ENCODE data around the gene ARID4A. TPM values are rescaled to one million over a fixed set of nuclear protein-coding genes. Genes with fewer than 3 reads are reported as not detected.

Gene ARID4A
- total and polyA plus RNA-seq, 10 of the 15 experiments (the other 5 are each of a cell fraction or from before 2014, with no cell fraction given), result 5.2 to 18.9 (median 12.5) TPM

DNA sequence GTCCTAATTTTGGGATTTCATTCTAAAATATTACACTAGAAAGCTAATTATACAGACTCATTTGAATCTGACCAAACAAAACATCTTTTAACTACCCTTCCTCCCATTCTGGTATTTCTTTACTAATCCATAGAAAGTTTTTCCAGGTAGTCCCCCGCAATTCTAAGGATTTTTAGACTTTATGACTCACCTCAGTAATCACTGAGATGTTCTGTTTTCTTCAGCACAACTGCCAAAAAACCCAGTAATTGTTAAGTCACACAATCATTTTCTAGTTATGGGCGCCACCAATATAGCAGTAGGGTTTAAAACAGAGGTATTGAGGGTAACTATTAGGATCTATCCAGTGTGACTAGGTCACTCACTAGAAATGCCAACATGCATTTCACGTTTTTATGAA is 1.6 kb upstream of the ARID4A start (continued):
- TF ChIP-seq, protein P1, sequence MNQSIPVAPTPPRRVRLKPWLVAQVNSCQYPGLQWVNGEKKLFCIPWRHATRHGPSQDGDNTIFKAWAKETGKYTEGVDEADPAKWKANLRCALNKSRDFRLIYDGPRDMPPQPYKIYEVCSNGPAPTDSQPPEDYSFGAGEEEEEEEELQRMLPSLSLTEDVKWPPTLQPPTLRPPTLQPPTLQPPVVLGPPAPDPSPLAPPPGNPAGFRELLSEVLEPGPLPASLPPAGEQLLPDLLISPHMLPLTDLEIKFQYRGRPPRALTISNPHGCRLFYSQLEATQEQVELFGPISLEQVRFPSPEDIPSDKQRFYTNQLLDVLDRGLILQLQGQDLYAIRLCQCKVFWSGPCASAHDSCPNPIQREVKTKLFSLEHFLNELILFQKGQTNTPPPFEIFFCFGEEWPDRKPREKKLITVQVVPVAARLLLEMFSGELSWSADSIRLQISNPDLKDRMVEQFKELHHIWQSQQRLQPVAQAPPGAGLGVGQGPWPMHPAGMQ (IDR thresholded peaks at IDR 0.05; ENCODE audit: borderline replicate concordance), result no peak
- TF ChIP-seq, protein P2, sequence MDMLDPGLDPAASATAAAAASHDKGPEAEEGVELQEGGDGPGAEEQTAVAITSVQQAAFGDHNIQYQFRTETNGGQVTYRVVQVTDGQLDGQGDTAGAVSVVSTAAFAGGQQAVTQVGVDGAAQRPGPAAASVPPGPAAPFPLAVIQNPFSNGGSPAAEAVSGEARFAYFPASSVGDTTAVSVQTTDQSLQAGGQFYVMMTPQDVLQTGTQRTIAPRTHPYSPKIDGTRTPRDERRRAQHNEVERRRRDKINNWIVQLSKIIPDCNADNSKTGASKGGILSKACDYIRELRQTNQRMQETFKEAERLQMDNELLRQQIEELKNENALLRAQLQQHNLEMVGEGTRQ (IDR thresholded peaks at IDR 0.05; ENCODE audit: borderline replicate concordance, low read depth, low read length), result no peak
- TF ChIP-seq MYB (IDR thresholded peaks at IDR 0.05; ENCODE audit: borderline replicate concordance, low read depth, low read length), result no peak
- no peak for TF ChIP-seq MEF2A (IDR thresholded peaks at IDR 0.05; ENCODE audit: insufficient read depth, low read depth, low read length)
- no peak for TF ChIP-seq RUNX3 (IDR thresholded peaks at IDR 0.05; ENCODE audit: low read length)
- TF ChIP-seq GATAD2B (conservative IDR thresholded peaks at IDR 0.05; ENCODE audit: low read depth), result no peak
- TF ChIP-seq CHD4 (IDR thresholded peaks at IDR 0.05), result no peak
- TF ChIP-seq SPI1 (IDR thresholded peaks at IDR 0.05; ENCODE audit: borderline replicate concordance, insufficient read depth, low read depth, low read length), result no peak

DNA sequence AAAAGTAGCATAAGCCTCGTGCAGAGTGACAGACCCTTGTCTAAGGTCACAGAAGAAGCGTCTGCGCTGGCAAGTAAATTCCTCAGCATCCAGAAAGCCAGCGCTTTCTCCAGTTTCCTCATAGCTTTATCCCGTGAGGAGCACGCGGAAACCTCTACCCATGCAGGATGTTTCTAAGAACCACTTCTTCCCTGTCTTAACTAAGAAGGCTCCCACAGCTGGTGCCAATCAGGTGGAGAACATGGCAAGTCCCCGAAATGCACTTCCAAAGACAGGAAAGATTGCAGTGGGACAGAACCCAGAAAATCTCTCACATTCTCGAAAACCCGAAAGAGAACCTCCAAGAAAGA is 968 bp upstream of the ARID4A start:
- TF ChIP-seq ZNF687 (IDR thresholded peaks at IDR 0.05) (0 out of 2 replicates have a peak, but pooled peaks have one; percentile 21), SREBF1 (IDR thresholded peaks at IDR 0.05; ENCODE audit: low read length) (no peak), PKNOX1 (IDR thresholded peaks at IDR 0.05) (peak; percentile 31; the same call in 1 of the 2 replicates)
- 0% methylated on average over 8 of the region's 10 CpGs for WGBS (ENCODE audit: insufficient coverage, insufficient replicate concordance, low lambda C conversion rate, missing lambda C conversion rate)
- ChIA-PET RAD21 (ENCODE audit: unreplicated experiment) (interaction anchor here (1.0 to 2.7 kb wide), 5 partner anchors 8 to 130 kb away, joined by 4 to 17 read pairs (median 5); partner anchors contain the start of genes KIAA0586, PSMA3 and TIMM9), POLR2A (interaction anchor here (0.6 to 3.5 kb wide), 9 partner anchors 10 to 129 kb away, joined by 3 to 20 read pairs (median 8); partner anchors contain the start of genes KIAA0586, PSMA3 and TIMM9), CTCF (interaction anchor here (0.5 to 1.8 kb wide), 3 partner anchors 9 to 1969 kb away, joined by 3 to 7 read pairs (median 4); no protein-coding TSS in a partner anchor), SMC1A (ENCODE audit: uncharacterized antibody, unreplicated experiment) (interaction anchor here (1.0 to 4.6 kb wide), 6 partner anchors 8 to 130 kb away, joined by 3 to 35 read pairs (median 8); partner anchors contain the start of genes KIAA0586, PSMA3 and TIMM9)
- H2AFZ ChIP-seq (ENCODE audit: control insufficient read depth, low read depth, low read length), result no peak overlapping the region
- no peak for DNase-seq (ENCODE audit: low read depth, low spot score)
- H3K9ac ChIP-seq (ENCODE audit: control insufficient read depth, insufficient read depth, low read length), result peak overlapping the region; percentile 97
- in situ Hi-C loops (cut with MboI) (no loop called here), intact Hi-C loops (cut with micrococcal nuclease; ENCODE audit: unreplicated experiment) (loop anchor here (2.0 kb wide), 1 partner anchor 129 kb away; the partner anchor contains the start of genes KIAA0586 and TIMM9)
- H3K27me3 ChIP-seq (replicated peaks in 1 of 2; ENCODE audit: control insufficient read depth in 2 of 2, insufficient read depth in 2 of 2, low read length in 1 of 2), result no peaks in the 10 kb centered on the region
- FAIRE-seq, result peak; percentile 35
- H3K79me2 ChIP-seq (ENCODE audit: control insufficient read depth, insufficient read depth, low read length), result peaks cover 79% of the 10 kb centered on the region
- H3K4me3 ChIP-seq, result peak overlapping the region; percentile 92
- H4K20me1 ChIP-seq (ENCODE audit: control insufficient read depth, insufficient read depth), result peaks cover 2% of the 10 kb centered on the region; the same call in 1 of the 2 replicates
- no peaks in the 10 kb centered on the region; the same call in 1 of the 3 replicates for H3K9me3 ChIP-seq (replicated peaks; ENCODE audit: control insufficient read depth, insufficient read depth, low read length)
- H3K36me3 ChIP-seq (ENCODE audit: control insufficient read depth in 2 of 2, insufficient read depth in 2 of 2, low read length in 1 of 2), result peaks cover 2 to 16% of the 10 kb centered on the region in 2 experiments; a peak in 3 of 4 replicates
- 0 out of 2 replicates have a peak, but pooled peaks cover 3% of the 10 kb centered on the region for H3K4me1 ChIP-seq (ENCODE audit: control insufficient read depth, insufficient read depth, low read length)
- TSS peak; percentile 69 for BruUV-seq (replicated peaks)
- ATAC-seq, result peak; percentile 1
- H3K27ac ChIP-seq (ENCODE audit: control insufficient read depth, insufficient read depth), result peak overlapping the region; percentile 97
- H3K4me2 ChIP-seq (ENCODE audit: control insufficient read depth, insufficient read depth), result peak overlapping the region; percentile 79
